ENCODE measurements around the gene CAB39.

Gene CAB39

GRCh38 chr2:230712443-230713330 is at the start of gene CAB39:
Gene CAB39 (plus strand): TSS chr2:230712842. CDS start chr2:230760002, 47,160 bp downstream.
- DNase-seq (ENCODE audit: low read depth) = peak; percentile 71
- H3K4me3 ChIP-seq (ENCODE audit: low read depth, low read length) = peak within 1 kb of the TSS; percentile 94
- peak; percentile 77 for TF ChIP-seq CTCF (IDR thresholded peaks at IDR 0.05; ENCODE audit: low read depth, low read length, missing control alignments)

DNA sequence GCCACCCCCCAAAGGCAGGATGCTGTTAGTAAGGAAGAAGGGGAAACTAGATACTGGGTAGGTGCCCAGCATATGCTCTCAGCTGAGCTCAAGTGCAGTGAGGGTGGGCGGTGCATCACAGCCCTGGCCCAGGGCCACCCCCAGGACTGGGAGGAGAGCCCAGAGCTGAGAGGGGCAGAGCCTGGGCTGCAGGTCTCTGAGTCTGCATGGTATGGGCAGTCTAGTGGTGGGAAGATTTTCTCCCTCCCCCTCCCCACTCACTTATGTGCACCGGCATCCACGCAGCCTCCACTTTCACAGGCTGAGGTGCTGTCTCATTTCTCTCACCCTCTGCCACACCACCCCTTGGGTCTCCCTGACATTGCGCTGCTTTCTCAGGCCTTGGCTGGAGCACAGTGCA is 48.5 kb upstream of the CAB39 start:
- no peak overlapping the region for H3K4me3 ChIP-seq (ENCODE audit: low read depth, low read length)
- no peak for DNase-seq (ENCODE audit: low read depth)
- TF ChIP-seq CTCF (IDR thresholded peaks at IDR 0.05; ENCODE audit: low read depth, low read length, missing control alignments) = no peak

DNA sequence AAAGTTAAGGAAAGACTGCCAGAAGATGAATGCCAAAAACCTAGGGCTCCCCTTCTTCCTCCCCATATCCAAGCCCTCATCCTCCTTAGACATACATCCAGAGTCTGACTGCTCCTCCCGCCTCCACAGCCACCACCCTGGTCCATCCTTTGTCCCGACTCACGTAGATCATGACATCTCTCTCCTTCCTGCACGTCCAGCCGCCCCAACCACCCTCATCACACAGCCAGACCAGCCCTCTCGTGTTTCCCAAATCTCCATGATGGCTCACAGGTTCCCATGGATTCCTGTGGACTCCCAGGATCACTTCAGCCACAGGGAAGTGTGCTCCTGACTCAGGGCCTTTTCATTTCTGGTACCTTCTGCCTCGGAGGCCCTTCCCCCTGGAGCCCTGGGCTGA is 47.8 kb upstream of the CAB39 start:
- no peak for DNase-seq (ENCODE audit: low read depth)
- peak; percentile 14 for TF ChIP-seq CTCF (IDR thresholded peaks at IDR 0.05; ENCODE audit: low read depth, low read length, missing control alignments)
- no peak overlapping the region for H3K4me3 ChIP-seq (ENCODE audit: low read depth, low read length)

GRCh38 chr2:230665263-230665691 is 47.4 kb upstream of the CAB39 start:
- DNase-seq (ENCODE audit: low read depth) = no peak
- TF ChIP-seq CTCF (IDR thresholded peaks at IDR 0.05; ENCODE audit: low read depth, low read length, missing control alignments) = no peak
- no peak overlapping the region for H3K4me3 ChIP-seq (ENCODE audit: low read depth, low read length)

- no peak for TF ChIP-seq CTCF (IDR thresholded peaks at IDR 0.05; ENCODE audit: low read depth, low read length, missing control alignments)
- no peak overlapping the region for H3K4me3 ChIP-seq (ENCODE audit: low read depth, low read length)
- no peak for DNase-seq (ENCODE audit: low read depth)
Observed at GRCh38 chr2:230666446-230666845, 46.2 kb upstream of the CAB39 start.

DNA sequence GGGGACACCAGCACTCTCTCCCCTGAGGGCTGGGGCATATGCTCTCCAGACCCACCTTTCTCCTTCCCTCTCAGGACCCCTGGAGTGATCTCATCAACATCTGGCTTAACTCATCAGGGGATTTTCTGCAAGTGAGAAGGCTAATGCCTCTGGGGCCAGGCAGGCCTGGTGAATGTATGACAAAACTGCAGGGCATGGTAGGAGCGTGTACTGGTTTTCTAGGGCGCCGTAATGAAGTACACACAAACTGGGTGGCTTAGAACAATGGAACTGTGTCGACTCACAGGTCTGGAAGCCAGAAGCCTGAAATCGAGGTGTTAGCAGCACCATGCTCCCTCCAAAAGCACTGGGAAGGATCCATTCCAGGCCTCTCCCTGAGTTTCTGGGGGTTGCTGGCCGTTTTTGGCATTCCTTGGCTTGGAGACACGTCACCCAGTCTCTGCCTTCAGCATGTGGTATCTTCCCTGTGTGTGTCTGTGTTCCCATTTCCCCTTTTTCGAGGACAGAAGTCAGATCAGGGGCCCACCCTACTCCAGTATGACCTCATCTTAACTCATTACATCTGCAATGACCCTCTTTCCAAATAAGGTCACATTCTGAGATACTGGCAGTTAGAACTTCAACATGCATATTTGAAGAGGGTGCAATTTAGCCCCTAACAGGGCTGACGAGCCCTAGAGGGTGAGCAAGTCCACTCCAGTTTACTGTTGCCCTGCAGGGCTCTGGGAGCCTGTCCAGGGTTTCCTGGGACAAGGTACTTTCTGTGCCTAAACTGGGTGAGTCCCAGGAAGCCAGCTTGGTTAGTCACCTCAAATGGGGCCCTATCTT is 45.5 kb upstream of the CAB39 start:
- H3K4me3 ChIP-seq (ENCODE audit: low read depth, low read length) = no peak overlapping the region
- DNase-seq (ENCODE audit: low read depth) = no peak
- TF ChIP-seq CTCF (IDR thresholded peaks at IDR 0.05; ENCODE audit: low read depth, low read length, missing control alignments) = no peak

Measured in GM12864 (cell line).